Activated CD4-positive, alpha-beta T cell treated with anti-CD3 and anti-CD28 coated beads for 1 hour (primary cell): ENCODE results near the gene KIN.
"Not testable (repeated sequence)": the region's sequence is repeated elsewhere in the genome, so short reads cannot be mapped to it uniquely, and the experiment has no call there.

ENCODE experiments used
- DNase-seq: peaks from one replicate; pipeline ENCODE4 v3.0.0-alpha.2; 2020

The KIN gene

GRCh38 chr10:7718685-7719084 is 69.1 kb downstream of the KIN start:
- DNase-seq = no peak

DNA sequence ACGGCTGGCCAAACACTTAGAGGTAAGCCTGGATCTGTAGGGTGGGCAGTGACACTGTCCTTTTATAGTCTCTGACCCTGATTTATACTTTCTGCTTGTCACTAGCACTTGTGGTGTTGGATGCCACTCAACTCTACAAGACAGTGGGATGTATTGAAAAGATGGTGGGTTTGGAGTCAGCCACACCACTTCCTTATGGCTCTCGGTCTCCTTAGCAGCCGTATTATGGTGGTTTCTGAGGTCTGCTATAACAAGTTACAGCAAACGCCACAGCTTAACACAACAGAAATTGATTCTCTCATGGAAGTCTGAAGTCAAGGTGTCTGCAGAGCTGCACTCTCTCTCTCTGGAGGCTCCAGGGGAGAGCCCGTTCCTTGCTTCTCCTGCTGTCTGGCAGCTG is 70.0 kb downstream of the KIN start:
- DNase-seq = no peak

DNA sequence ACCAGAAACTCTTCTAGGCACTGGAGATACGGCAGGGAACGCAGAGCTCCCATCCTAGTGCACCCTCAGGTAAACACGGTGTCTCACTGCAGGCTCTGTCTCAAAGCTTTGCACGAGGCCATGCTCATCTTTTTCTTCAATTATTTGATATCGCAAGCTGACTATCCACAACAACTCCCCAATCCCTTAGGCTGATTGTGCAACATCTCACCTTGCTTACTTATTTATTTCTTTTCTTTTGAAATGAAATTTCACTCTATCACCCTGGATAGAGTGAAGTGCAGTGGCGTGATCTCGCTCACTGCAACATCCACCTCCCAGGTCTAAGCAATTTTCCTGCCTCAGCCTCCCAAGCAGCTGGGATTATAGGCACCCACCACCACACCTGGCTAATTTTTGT is 72.3 kb downstream of the KIN start:
- no peak for DNase-seq

DNA sequence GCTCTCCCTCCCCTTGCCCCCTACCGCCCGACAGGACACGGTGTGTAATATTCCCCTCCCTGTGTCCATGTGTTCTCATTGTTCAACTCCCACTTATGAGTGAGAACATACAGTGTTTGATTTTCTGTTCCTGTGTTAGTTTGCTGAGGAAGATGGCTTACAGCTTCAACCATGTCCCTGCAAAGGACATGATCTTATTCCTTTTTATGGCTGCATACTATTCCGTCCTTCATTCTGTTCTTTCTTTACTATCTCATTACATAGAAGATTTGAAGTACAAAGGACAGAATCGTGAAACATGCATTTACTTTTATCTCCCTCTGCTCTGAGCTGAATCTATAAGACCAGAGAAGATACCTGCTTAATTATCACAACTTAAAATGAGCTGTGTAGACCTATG is 76.7 kb downstream of the KIN start:
- DNase-seq = not testable (repeated sequence)

DNA sequence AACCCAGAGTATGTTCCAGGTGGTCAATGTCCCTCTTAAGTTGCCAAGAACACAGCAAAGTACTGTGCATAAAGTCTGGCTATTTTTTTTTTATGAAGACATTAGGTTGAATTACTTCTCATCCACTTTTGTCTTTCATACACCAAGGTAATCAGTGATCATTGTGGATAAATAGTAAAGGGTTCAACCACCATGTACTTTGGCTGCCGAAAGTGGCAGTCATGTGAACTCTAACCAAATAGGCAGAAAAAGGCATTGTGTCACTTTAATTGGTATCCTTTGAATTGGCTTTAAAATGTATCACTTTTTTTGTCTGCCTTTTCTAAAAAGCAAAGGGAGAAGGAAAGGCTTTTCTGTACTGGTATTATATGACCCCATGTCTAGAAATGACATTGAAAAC is 77.3 kb downstream of the KIN start:
- no peak for DNase-seq

DNA sequence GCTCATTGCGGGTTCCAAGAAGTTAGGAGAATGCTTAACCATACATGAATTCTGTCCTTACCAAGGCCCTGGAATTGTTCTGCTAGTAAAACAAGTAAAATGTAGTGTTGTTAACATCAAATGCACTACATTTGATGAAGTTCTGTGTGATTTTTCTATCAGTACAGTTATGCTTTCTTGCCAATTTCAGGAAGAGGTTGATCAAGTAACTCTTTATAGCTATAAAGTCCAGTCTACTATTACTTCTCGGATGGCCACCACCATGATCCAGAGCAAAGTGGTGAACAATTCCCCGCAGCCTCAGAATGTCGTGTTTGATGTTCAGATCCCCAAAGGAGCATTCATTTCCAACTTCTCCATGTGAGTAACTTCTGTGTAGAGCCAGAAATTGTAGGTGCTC is 79.0 kb downstream of the KIN start:
- DNase-seq = no peak

GRCh38 chr10:7707858-7708622 is 79.8 kb downstream of the KIN start:
- DNase-seq = no peak

DNA sequence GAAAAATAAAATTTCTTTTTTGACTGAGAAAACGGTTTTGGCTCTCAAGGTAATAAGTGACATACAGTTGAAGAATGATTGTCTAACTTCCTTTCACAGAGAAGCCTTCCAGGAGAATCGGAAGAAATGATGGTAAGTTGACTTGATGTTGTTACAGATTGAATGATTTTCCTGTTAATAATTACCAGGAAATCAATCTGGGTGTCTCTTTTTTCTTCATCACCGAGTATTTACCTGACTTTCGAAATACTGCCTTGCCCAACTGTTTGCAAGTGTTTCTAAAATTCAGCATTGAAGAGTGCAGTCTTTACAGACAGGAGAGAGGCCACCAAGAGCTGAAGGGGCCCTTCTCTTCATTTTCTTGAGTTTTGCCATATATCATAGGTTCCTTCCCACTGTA is 80.7 kb downstream of the KIN start:
- DNase-seq = no peak

DNA sequence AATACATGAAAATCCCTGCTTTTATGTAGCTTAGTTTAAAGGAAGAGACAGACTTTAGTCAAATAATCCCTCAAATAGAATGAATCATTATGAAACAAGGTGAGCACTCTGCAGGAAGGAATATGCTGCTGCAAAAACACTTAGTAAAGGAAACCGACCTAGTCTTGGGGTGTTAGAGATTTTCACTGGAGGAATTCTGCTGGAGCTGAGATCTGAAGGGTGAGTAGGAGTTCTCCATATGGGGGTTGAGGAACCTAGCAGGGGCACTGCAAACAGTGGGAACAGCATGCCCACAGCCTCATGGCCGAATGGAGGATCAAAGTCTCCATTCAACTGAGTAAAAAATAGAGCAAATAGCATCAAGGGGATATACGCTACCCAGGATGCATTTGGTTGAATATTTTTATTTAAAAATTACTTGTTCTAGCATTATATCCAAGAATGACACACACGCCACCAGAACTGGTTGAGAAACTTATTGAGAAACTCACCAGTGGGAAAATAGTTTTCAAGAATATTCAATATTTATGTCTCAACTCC is 81.2 kb downstream of the KIN start:
- DNase-seq = no peak

GRCh38 chr10:7705341-7705740 is 82.5 kb downstream of the KIN start:
- no peak for DNase-seq

- DNase-seq = no peak
Measured at GRCh38 chr10:7704071-7705016, 83.4 kb downstream of the KIN start.

DNA sequence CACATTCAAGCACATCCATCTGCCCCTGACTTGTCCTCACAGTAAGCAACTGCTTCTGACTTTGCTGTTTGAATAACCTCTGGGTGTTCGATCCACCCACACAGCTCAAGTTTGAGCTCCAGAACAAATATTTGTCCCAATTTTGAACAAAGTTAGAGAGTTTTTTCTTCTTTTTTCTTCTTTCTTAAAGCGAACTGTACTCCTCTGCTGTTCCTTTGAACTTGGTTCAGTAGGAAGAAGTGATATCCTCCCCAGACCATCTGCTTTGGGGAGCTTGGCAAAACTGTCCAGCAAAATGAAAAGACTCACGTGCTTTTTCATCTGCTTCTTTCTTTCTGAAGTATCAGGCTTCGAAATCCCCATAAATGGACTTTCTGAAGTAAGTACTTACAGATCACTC is 84.7 kb downstream of the KIN start, which contains the start of gene ITIH2:
Gene ITIH2 (plus strand): TSS at position 177 of the 400 bp plus-strand sequence. CDS start 119 bp downstream, at position 296.
- no peak for DNase-seq

DNA sequence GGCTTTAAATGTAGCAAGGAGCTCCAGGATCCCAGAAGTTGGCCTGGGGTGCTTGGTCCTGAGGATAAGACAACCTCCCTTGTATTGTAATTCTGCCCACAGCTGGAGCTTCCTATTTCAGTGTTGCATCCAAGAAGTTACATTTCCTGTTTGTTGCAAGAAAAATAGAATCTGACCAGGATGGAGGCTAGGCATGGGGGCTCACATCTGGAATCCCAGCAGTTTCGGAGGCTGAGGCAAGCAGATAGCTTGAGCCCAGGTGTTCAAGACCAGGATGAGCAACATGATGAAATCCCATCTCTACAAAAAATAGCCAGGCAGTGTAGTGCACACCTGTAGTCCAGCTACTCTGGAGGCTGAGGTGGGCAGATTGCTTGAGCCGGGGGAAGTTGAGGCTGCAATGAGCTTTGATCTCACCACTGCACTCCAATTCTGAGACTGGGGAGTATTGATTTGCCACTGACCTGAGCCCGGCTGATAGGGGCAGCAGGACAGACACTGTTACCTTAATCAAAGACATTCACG is 85.4 kb downstream of the KIN start:
- DNase-seq = no peak

DNA sequence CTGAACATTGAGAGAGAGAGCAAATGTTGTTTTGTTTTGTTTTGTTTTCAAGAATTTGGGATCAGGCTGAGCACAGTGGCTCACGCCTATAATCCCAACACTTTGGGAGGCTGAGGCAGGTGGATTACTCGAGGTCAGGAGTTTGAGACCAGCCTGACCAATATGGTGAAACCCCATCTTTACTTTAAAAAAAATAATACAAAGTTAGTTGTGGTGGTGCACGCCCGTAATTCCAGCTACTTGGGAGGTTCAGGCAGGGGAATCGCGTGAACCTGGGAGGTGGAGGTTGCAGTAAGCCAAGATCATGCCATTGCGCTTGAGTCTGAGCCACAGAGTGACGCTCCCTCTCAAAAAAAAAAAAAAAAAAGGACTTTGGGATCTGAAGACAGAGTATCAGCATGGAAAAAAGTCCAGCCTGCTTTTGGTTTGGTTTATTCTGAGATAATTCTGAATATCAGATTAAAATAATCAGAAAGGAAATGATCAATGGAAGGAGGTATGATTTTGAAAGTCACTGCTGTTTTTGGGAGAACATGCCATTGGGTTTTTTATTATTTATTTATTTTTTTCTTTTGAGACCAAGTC is 86.5 kb downstream of the KIN start:
- no peak for DNase-seq
